Measurements from ENCODE around the gene STX7. TPM values are rescaled to one million over a fixed set of nuclear protein-coding genes. Genes with fewer than 3 reads are reported as not detected.
A peak's percentile ranks its signal among the peaks of the same experiment; 100 is the strongest.

The STX7 gene
- total RNA-seq, 1 donor from 2014 or later = 46.9 TPM

GRCh38 chr6:132400555-132400882 lies 112.4 kb downstream of the STX7 start:
- H3K27ac Mint-ChIP-seq = peak overlapping the region; percentile 88
- H3K27me3 Mint-ChIP-seq (ENCODE audit: low read depth) = peaks cover 33% of the 10 kb centered on the region
- no peak for TF ChIP-seq CTCF (IDR thresholded peaks at IDR 0.05; ENCODE audit: unreplicated experiment)

GRCh38 chr6:132399376-132400074 lies 113.4 kb downstream of the STX7 start:
- Mint-ChIP-seq H3K27me3 (ENCODE audit: low read depth) (peaks cover 33% of the 10 kb centered on the region), H3K4me1 (peaks cover 34% of the 10 kb centered on the region), H3K9me3 (peaks cover 24% of the 10 kb centered on the region), H3K36me3 (peaks cover 29% of the 10 kb centered on the region), H3K4me3 (peak overlapping the region; percentile 87), H3K27ac (peak overlapping the region; percentile 88)
- no peak for DNase-seq (ENCODE audit: low spot score in 2 of 2, unreplicated experiment in 2 of 2)
- no peak for TF ChIP-seq CTCF (IDR thresholded peaks at IDR 0.05; ENCODE audit: unreplicated experiment)

More at GRCh38 chr6:132400555-132400882, 112.4 kb downstream of the STX7 start:
- peaks cover 19% of the 10 kb centered on the region for H3K36me3 Mint-ChIP-seq
- H3K4me3 Mint-ChIP-seq = peak overlapping the region; percentile 87
- H3K4me1 Mint-ChIP-seq = peaks cover 34% of the 10 kb centered on the region
- peaks cover 14% of the 10 kb centered on the region for H3K9me3 Mint-ChIP-seq
- DNase-seq (ENCODE audit: low spot score in 2 of 2, unreplicated experiment in 2 of 2) = no peak

Other genes with a start within 250 kb of the STX7 start
- gene MOXD1, start 111.6 kb downstream of the STX7 start, total RNA-seq = 110 to 113 TPM (median 111 TPM) in 3 replicates
- not detected in 3 replicates for gene TAAR9, start 25.2 kb upstream of the STX7 start, total RNA-seq
- not detected in 3 replicates for gene TAAR8, start 39.6 kb upstream of the STX7 start, total RNA-seq
- gene TAAR6, start 57.2 kb upstream of the STX7 start, total RNA-seq = not detected in 3 replicates
- not detected in 3 replicates for gene TAAR5, start 76.6 kb upstream of the STX7 start, total RNA-seq
- not detected in 3 replicates for gene TAAR2, start 111.2 kb upstream of the STX7 start, total RNA-seq
- gene TAAR1, start 146.1 kb upstream of the STX7 start, total RNA-seq = not detected in 3 replicates
- not detected in 3 replicates for gene VNN1, start 200.9 kb upstream of the STX7 start, total RNA-seq
- gene VNN2, start 244.8 kb upstream of the STX7 start, total RNA-seq = not detected in 3 replicates